Panc1 (cell line): ENCODE data around the gene HS1BP3. TPM values are rescaled to one million over a fixed set of nuclear protein-coding genes. Genes with fewer than 3 reads are reported as not detected.

ENCODE experiments used
- ATAC-seq: fragments of 200-7000 bp; cut with Tn5 transposase; 2 replicates; pipeline ENCODE4 v1.9.1; 2020; ENCODE audit warnings: mild to moderate bottlenecking, moderate library complexity
- BruUV-seq: library from RNA; stranded (reverse); fragments of 400-500 nt; replicated peaks from 2 replicates; lab custom pipeline; 2021; lab: Mats Ljungman, UMichigan
- CTCF ChIA-PET: fragments of 300-600 bp; sonication (Branson Sonifier 250); formaldehyde crosslinking; loops from one replicate; lab custom pipeline; 2022; ENCODE audit warnings: antibody characterized with exemption; lab: Charles Lee
- POLR2A ChIA-PET: fragments of 300-600 bp; sonication (Branson Sonifier 250); formaldehyde crosslinking; loops from one replicate; lab custom pipeline; 2022; ENCODE audit warnings: antibody characterized with exemption; lab: Charles Lee
- DNase-seq: peaks from one replicate; pipeline ENCODE4 v3.0.0-alpha.2; 2010; ENCODE audit warnings: low read depth, low spot score
- H3K27ac ChIP-seq: 2 replicates; pipeline ENCODE4 v1.5.1; 2011; ENCODE audit warnings: mild to moderate bottlenecking, low read length, inconsistent platforms
- H3K27me3 ChIP-seq: fragments of 200-500 bp; sonication (Bioruptor generic); 2 replicates; pipeline ENCODE4 v1.6.0; 2014; ENCODE audit warnings: low read length, inconsistent platforms; ENCODE audit not compliant: control insufficient read depth, insufficient read depth
- H3K36me3 ChIP-seq: fragments of 200-500 bp; sonication (Bioruptor generic); 2 replicates; pipeline ENCODE4 v1.5.1; 2014; ENCODE audit warnings: inconsistent platforms, mild to moderate bottlenecking, low read length, moderate library complexity; ENCODE audit not compliant: control insufficient read depth, insufficient read depth
- H3K4me1 ChIP-seq: 2 replicates; pipeline ENCODE4 v1.5.1; 2011; ENCODE audit warnings: inconsistent platforms, mild to moderate bottlenecking, low read length, moderate library complexity; ENCODE audit not compliant: control insufficient read depth, insufficient read depth
- H3K4me3 ChIP-seq, 2 experiments: 2 replicates each; pipeline ENCODE4 v1.5.1; 2011 to 2012; ENCODE audit warnings: low read depth in 2 of 2, low read length in 2 of 2, mild to moderate bottlenecking in 2 of 2, inconsistent platforms in 1 of 2, moderate library complexity in 1 of 2
- H3K9me3 ChIP-seq: fragments of 200-500 bp; sonication (Bioruptor generic); 2 replicates; pipeline ENCODE4 v1.5.1; 2014; ENCODE audit warnings: low read depth, mild to moderate bottlenecking, inconsistent platforms, low read length, moderate library complexity; ENCODE audit not compliant: control insufficient read depth, insufficient read depth
- POLR2AphosphoS5 ChIP-seq: IDR thresholded peaks from 2 replicates; pipeline ENCODE4 v1.6.1; 2012; ENCODE audit warnings: mild to moderate bottlenecking, low read depth, low read length, moderate library complexity
- SIN3A ChIP-seq: IDR thresholded peaks from 2 replicates; pipeline ENCODE4 v1.6.1; 2012; ENCODE audit warnings: low read depth, mild to moderate bottlenecking, low read length, moderate library complexity, borderline replicate concordance; ENCODE audit not compliant: insufficient read depth
- TCF7L2 ChIP-seq: IDR thresholded peaks from 2 replicates; pipeline ENCODE4 v1.6.1; 2011; ENCODE audit warnings: mild to moderate bottlenecking, low read depth, low read length, inconsistent platforms
- in situ Hi-C: cut with HindIII; loops from 2 replicates; pipeline ENCODE4 v1.10.0; 2016; ENCODE audit warnings: low sequenced_read_pairs, low pct_unique_long_range_greater_than_20kb
- intact Hi-C: fragments of 100-400 bp; cut with micrococcal nuclease; formaldehyde crosslinking; loops from one replicate; pipeline ENCODE4 v1.10.0; 2022; ENCODE audit not compliant: unreplicated experiment
- total RNA-seq: library from RNA; stranded (reverse); gene quantifications from one replicate; pipeline ENCODE4 v1.2.1, GENCODE V29; 2021; ENCODE audit not compliant: unreplicated experiment
- TF ChIP-seq, protein P1 (sequence below): fragments of 450-650 bp; IDR thresholded peaks from 2 replicates; pipeline ENCODE4 v1.5.1; 2017; ENCODE audit warnings: mild to moderate bottlenecking
- TF ChIP-seq, protein P2 (sequence below), 2 experiments: IDR thresholded peaks; 2 replicates each; pipeline ENCODE4 v1.6.1; 2011 to 2012; ENCODE audit warnings: low read depth in 2 of 2, control low read depth in 1 of 2, low read length in 1 of 2, mild to moderate bottlenecking in 1 of 2, moderate library complexity in 1 of 2; ENCODE audit not compliant: insufficient read depth in 1 of 2

The HS1BP3 gene
- total RNA-seq, 1 experiment from 2014 or later = 46.1 TPM

DNA sequence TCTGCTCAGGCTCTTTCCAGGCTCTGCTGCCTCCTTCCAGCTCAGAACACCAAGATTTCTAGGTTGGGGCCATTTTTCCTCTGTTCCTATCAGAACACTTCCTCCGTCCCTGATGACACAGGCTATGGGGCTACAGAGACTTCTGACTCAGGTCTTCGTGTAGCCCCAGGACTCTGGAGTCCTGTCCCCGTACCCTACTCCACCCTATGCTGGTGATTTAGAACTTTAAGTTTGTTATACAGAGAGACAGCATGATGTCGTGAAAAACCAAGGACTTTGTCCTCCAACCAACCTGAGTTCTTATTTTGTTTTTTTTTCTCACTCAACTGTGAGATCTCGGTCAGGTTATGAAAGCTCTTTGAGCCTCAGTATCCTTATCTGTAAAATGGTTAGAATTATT, 78.7 kb downstream of the HS1BP3 start:
- ChIA-PET CTCF (interaction anchor here (0.6 kb wide), 1 partner anchor 347 kb away, joined by 4 read pairs; the partner anchor contains the start of gene SDC1), POLR2A (no interaction called here)
- Histone ChIP-seq H3K27ac (no peak overlapping the region), H3K4me3 (no peak overlapping the region), H3K9me3 (no peaks in the 10 kb centered on the region), H3K36me3 (no peaks in the 10 kb centered on the region), H3K4me1 (peaks cover 9% of the 10 kb centered on the region; the same call in 1 of the 2 replicates), H3K27me3 (no peaks in the 10 kb centered on the region)
- DNase-seq = no peak
- in situ Hi-C loops (no loop called here), intact Hi-C loops (no loop called here)
- no TSS peak for BruUV-seq
- no peak for ATAC-seq
- TF ChIP-seq TCF7L2 (no peak), SIN3A (no peak), POLR2AphosphoS5 (no peak)
- TF ChIP-seq, protein P1, sequence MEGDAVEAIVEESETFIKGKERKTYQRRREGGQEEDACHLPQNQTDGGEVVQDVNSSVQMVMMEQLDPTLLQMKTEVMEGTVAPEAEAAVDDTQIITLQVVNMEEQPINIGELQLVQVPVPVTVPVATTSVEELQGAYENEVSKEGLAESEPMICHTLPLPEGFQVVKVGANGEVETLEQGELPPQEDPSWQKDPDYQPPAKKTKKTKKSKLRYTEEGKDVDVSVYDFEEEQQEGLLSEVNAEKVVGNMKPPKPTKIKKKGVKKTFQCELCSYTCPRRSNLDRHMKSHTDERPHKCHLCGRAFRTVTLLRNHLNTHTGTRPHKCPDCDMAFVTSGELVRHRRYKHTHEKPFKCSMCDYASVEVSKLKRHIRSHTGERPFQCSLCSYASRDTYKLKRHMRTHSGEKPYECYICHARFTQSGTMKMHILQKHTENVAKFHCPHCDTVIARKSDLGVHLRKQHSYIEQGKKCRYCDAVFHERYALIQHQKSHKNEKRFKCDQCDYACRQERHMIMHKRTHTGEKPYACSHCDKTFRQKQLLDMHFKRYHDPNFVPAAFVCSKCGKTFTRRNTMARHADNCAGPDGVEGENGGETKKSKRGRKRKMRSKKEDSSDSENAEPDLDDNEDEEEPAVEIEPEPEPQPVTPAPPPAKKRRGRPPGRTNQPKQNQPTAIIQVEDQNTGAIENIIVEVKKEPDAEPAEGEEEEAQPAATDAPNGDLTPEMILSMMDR = no peak
- TF ChIP-seq, protein P2, sequence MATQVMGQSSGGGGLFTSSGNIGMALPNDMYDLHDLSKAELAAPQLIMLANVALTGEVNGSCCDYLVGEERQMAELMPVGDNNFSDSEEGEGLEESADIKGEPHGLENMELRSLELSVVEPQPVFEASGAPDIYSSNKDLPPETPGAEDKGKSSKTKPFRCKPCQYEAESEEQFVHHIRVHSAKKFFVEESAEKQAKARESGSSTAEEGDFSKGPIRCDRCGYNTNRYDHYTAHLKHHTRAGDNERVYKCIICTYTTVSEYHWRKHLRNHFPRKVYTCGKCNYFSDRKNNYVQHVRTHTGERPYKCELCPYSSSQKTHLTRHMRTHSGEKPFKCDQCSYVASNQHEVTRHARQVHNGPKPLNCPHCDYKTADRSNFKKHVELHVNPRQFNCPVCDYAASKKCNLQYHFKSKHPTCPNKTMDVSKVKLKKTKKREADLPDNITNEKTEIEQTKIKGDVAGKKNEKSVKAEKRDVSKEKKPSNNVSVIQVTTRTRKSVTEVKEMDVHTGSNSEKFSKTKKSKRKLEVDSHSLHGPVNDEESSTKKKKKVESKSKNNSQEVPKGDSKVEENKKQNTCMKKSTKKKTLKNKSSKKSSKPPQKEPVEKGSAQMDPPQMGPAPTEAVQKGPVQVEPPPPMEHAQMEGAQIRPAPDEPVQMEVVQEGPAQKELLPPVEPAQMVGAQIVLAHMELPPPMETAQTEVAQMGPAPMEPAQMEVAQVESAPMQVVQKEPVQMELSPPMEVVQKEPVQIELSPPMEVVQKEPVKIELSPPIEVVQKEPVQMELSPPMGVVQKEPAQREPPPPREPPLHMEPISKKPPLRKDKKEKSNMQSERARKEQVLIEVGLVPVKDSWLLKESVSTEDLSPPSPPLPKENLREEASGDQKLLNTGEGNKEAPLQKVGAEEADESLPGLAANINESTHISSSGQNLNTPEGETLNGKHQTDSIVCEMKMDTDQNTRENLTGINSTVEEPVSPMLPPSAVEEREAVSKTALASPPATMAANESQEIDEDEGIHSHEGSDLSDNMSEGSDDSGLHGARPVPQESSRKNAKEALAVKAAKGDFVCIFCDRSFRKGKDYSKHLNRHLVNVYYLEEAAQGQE (IDR thresholded peaks at IDR 0.05; ENCODE audit: insufficient read depth in 1 of 2, low read depth in 2 of 2, low read length in 1 of 2) = no peak

DNA sequence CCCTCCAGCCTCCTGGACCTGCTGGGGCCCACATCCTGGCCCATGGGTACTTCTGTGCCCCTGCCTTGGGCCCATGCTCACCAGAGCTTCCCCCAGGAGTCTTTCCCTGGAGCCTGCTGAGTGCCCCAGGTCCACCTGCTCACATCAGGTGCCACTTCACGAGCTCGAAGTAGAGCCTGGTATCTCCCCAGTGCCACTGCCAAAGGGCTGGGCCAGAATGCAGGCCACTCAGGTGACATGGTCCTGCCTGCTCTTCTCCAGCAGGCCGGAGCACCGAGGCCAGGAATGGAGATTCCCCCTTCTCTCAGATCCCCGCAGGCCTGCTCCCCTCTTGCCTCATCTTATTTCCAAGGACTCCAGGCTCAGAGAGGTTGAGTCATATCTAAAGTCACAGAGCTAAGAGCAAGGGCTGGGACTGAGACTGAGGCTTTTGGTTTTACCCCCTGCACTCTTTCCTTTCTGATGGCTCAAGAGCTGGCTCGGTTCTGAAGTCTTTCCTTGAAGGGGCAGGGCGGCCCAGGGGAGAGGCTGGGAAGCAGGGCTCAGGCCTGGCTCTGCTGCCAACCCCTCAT, 79.2 kb downstream of the HS1BP3 start:
- Histone ChIP-seq H3K4me1 (peaks cover 4% of the 10 kb centered on the region; the same call in 1 of the 2 replicates), H3K36me3 (no peaks in the 10 kb centered on the region), H3K27me3 (no peaks in the 10 kb centered on the region), H3K4me3 (no peak overlapping the region), H3K27ac (no peak overlapping the region), H3K9me3 (no peaks in the 10 kb centered on the region)
- TF ChIP-seq POLR2AphosphoS5 (no peak), TCF7L2 (no peak), SIN3A (no peak)
- TF ChIP-seq, protein P2 (IDR thresholded peaks at IDR 0.05; ENCODE audit: insufficient read depth in 1 of 2, low read depth in 2 of 2, low read length in 1 of 2) = no peak
- TF ChIP-seq, protein P1 = no peak
- in situ Hi-C loops (no loop called here), intact Hi-C loops (no loop called here)
- no peak for DNase-seq
- ATAC-seq = no peak
- no TSS peak for BruUV-seq
- CTCF ChIA-PET = interaction anchor here (0.6 kb wide), 1 partner anchor 347 kb away, joined by 4 read pairs; the partner anchor contains the start of gene SDC1
- POLR2A ChIA-PET = no interaction called here
